Endothelial cell (in vitro differentiated cells): ENCODE data around the gene SMAD7. TPM values are rescaled to one million over a fixed set of nuclear protein-coding genes. Genes with fewer than 3 reads are reported as not detected.
A peak's percentile ranks its signal among the peaks of the same experiment; 100 is the strongest.

Source experiments
- DNase-seq: peaks from one replicate; pipeline ENCODE4 v3.0.0; 2021; ENCODE audit warnings: low spot score
- H3K27ac Mint-ChIP-seq: one replicate; pipeline ENCODE4 v1.8.0; 2021; ENCODE audit warnings: mixed read lengths, inconsistent platforms; ENCODE audit not compliant: unreplicated experiment
- H3K27me3 Mint-ChIP-seq: one replicate; pipeline ENCODE4 v1.8.0; 2021; ENCODE audit warnings: mild to moderate bottlenecking, moderate library complexity, mixed read lengths, inconsistent platforms; ENCODE audit not compliant: unreplicated experiment
- H3K36me3 Mint-ChIP-seq: one replicate; pipeline ENCODE4 v1.8.0; 2021; ENCODE audit warnings: mild to moderate bottlenecking, low read depth, mixed read lengths, inconsistent platforms; ENCODE audit not compliant: unreplicated experiment
- H3K4me1 Mint-ChIP-seq: one replicate; pipeline ENCODE4 v1.8.0; 2021; ENCODE audit warnings: mild to moderate bottlenecking, mixed read lengths, inconsistent platforms; ENCODE audit not compliant: unreplicated experiment
- H3K4me3 Mint-ChIP-seq: one replicate; pipeline ENCODE4 v1.8.0; 2021; ENCODE audit warnings: mild to moderate bottlenecking, mixed read lengths, inconsistent platforms; ENCODE audit not compliant: unreplicated experiment
- H3K9me3 Mint-ChIP-seq: one replicate; pipeline ENCODE4 v1.8.0; 2021; ENCODE audit warnings: mixed read lengths, inconsistent platforms; ENCODE audit not compliant: unreplicated experiment
- total RNA-seq: library from RNA; stranded (reverse); fragmentation: NEBNext Ultra II Directional; extraction: Animal tissue kit (Norgen Biotek cat#: 25700); gene quantifications from one replicate; pipeline ENCODE4 v1.2.1, GENCODE V29; 2021; ENCODE audit not compliant: unreplicated experiment
- TF ChIP-seq, protein P1 (sequence below): fragments of 200-600 bp; sonication (generic); IDR thresholded peaks from one replicate; pipeline ENCODE4 v1.5.0; 2021; ENCODE audit warnings: antibody characterized with exemption; ENCODE audit not compliant: unreplicated experiment

The SMAD7 gene
- total RNA-seq, 1 donor from 2014 or later = 30.1 TPM

- Mint-ChIP-seq H3K27me3 (peaks cover 13% of the 10 kb centered on the region), H3K36me3 (no peaks in the 10 kb centered on the region), H3K4me1 (peaks cover 30% of the 10 kb centered on the region), H3K4me3 (no peak overlapping the region), H3K27ac (no peak overlapping the region), H3K9me3 (no peaks in the 10 kb centered on the region)
- DNase-seq = no peak
- TF ChIP-seq, protein P1, sequence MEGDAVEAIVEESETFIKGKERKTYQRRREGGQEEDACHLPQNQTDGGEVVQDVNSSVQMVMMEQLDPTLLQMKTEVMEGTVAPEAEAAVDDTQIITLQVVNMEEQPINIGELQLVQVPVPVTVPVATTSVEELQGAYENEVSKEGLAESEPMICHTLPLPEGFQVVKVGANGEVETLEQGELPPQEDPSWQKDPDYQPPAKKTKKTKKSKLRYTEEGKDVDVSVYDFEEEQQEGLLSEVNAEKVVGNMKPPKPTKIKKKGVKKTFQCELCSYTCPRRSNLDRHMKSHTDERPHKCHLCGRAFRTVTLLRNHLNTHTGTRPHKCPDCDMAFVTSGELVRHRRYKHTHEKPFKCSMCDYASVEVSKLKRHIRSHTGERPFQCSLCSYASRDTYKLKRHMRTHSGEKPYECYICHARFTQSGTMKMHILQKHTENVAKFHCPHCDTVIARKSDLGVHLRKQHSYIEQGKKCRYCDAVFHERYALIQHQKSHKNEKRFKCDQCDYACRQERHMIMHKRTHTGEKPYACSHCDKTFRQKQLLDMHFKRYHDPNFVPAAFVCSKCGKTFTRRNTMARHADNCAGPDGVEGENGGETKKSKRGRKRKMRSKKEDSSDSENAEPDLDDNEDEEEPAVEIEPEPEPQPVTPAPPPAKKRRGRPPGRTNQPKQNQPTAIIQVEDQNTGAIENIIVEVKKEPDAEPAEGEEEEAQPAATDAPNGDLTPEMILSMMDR = no peak
These were observed 29.5 kb upstream of the SMAD7 start for GRCh38 chr18:48979944-48980890.

- no peak overlapping the region for H3K4me3 Mint-ChIP-seq
These were observed 27.1 kb upstream of the SMAD7 start for GRCh38 chr18:48977914-48978313.

GRCh38 chr18:48975817-48976649 lies 25.3 kb upstream of the SMAD7 start:
- H3K27ac Mint-ChIP-seq = no peak overlapping the region
- no peaks in the 10 kb centered on the region for H3K36me3 Mint-ChIP-seq

More at GRCh38 chr18:48977914-48978313, 27.1 kb upstream of the SMAD7 start:
- peaks cover 18% of the 10 kb centered on the region for H3K27me3 Mint-ChIP-seq
- DNase-seq = no peak
- H3K27ac Mint-ChIP-seq = no peak overlapping the region
- H3K36me3 Mint-ChIP-seq = no peaks in the 10 kb centered on the region
- peaks cover 26% of the 10 kb centered on the region for H3K4me1 Mint-ChIP-seq
- no peaks in the 10 kb centered on the region for H3K9me3 Mint-ChIP-seq
- TF ChIP-seq, protein P1 = no peak

DNA sequence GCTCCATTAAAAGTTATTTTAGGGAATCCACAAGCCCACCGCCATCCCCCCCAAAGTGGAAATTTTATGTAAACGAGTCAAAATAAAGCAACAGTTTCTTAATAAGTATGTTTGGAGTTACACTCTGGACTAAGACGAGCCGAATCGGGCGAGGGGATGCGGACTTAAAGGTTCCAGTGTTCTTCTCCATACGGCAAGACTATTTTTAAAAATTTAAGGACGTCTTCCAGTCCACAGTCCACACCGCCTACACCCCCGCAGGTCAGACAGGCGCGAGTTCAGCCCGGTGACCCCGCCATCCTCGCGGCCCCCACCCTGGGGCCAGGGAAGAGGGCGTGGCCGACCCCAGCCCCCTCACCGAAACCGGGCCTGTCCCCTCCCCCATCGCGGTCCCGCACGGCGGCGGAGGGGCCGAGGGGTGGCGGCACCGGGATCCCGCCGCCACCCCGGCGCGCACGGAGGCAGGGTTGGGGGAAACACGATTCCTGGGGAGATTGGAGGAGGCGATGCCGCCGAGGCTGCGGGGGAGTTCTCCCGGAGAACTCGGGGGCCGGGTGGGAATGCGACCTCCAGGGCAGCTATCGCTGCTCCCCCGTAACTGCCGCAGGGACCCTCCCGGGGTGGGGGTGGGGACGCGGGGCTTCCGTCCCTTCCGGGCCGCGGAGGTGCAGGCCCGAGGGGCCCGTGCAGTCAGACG lies 24.5 kb upstream of the SMAD7 start:
- Mint-ChIP-seq H3K27me3 (peaks cover 15% of the 10 kb centered on the region), H3K4me3 (peak overlapping the region; percentile 93), H3K36me3 (no peaks in the 10 kb centered on the region), H3K9me3 (no peaks in the 10 kb centered on the region), H3K27ac (no peak overlapping the region), H3K4me1 (peaks cover 10% of the 10 kb centered on the region)
- DNase-seq = no peak
- TF ChIP-seq, protein P1 = no peak

More at GRCh38 chr18:48975817-48976649, 25.3 kb upstream of the SMAD7 start:
- Mint-ChIP-seq H3K9me3 (no peaks in the 10 kb centered on the region), H3K27me3 (peaks cover 18% of the 10 kb centered on the region), H3K4me1 (peaks cover 13% of the 10 kb centered on the region), H3K4me3 (peak overlapping the region; percentile 88)
- TF ChIP-seq, protein P1 = no peak
- DNase-seq = peak; percentile 47
